ENCODE results near the gene EXOC4.

- no peak for TF ChIP-seq TFE3 (CRISPR knock-in tag; IDR thresholded peaks at IDR 0.05)
- no peak for TF ChIP-seq ZNF609 (CRISPR knock-in tag; IDR thresholded peaks at IDR 0.05; ENCODE audit: borderline replicate concordance)
- no peak for TF ChIP-seq EZH2 (conservative IDR thresholded peaks at IDR 0.05; ENCODE audit: low read depth, low read length)
- no peak for TF ChIP-seq ZNF550 (CRISPR knock-in tag; IDR thresholded peaks at IDR 0.05; ENCODE audit: borderline replicate concordance)
These were observed 461.8 kb downstream of the EXOC4 start for GRCh38 chr7:133714654-133715053.

All from HepG2 (cell line).